Mucosa of descending colon (tissue), 3 donors: ENCODE data around the gene PACS2. TPM values are rescaled to one million over a fixed set of nuclear protein-coding genes. Genes with fewer than 3 reads are reported as not detected.

ENCODE experiments used
- ATAC-seq: fragments of 200-7000 bp; cut with Tn5 transposase; one replicate; pipeline ENCODE4 v1.9.1; 2020; ENCODE audit warnings: mild to moderate bottlenecking, moderate library complexity
- DNase-seq, 3 donors: peaks; one replicate each; pipeline ENCODE4 v3.0.0-alpha.2; 2020
- H3K36me3 ChIP-seq: fragments of 200-600 bp; one replicate; pipeline ENCODE4 v1.8.0; 2021; ENCODE audit warnings: low read depth, mild to moderate bottlenecking
- H3K4me1 ChIP-seq: fragments of 200-600 bp; one replicate; pipeline ENCODE4 v1.8.0; 2021; ENCODE audit warnings: low read depth, mild to moderate bottlenecking
- H3K4me3 ChIP-seq: fragments of 200-600 bp; one replicate; pipeline ENCODE4 v1.8.0; 2021; ENCODE audit warnings: mild to moderate bottlenecking
- H3K9me3 ChIP-seq: fragments of 200-600 bp; one replicate; pipeline ENCODE4 v1.8.0; 2021; ENCODE audit warnings: mild to moderate bottlenecking
- CTCF ChIP-seq: fragments of 200-600 bp; IDR thresholded peaks from one replicate; pipeline ENCODE4 v1.8.0; 2022; ENCODE audit warnings: antibody characterized with exemption, mild to moderate bottlenecking
- intact Hi-C, 2 donors: fragments of 100-400 bp; cut with DNase I in 1 of 2; cut with micrococcal nuclease in 1 of 2; formaldehyde crosslinking; loops; one replicate each; pipeline versions ENCODE4 v1.11.0 to v1.11.1; 2022; cut with DNase I, micrococcal nuclease
- total RNA-seq, 3 donors: library from RNA; stranded (reverse); fragmentation: NEBNext Ultra II Directional in 2 of 3; extraction: Animal tissue kit (Norgen Biotek cat#: 25700) in 2 of 3; gene quantifications; one replicate each; pipeline versions ENCODE4 v1.2.1 to v1.2.4, GENCODE V29; 2021 to 2023
- donor health status: DM: no; HTN: no; CAD: no; lungs with moderate emphysema.
- donor health status: DM: no; HTN: no; CAD: no.
- donor health status: DM: no; HTN: yes; CAD: no.

PACS2 gene
- total RNA-seq, 3 donors from 2014 or later = 71.7 to 84.3 (median 78.9) TPM

GRCh38 chr14:105336477-105337287 lies 22.1 kb downstream of the PACS2 start:
- no peak for TF ChIP-seq CTCF
- no peaks in the 10 kb centered on the region for H3K36me3 ChIP-seq
- DNase-seq (peak in 1 of 3 donors; percentile 23), ATAC-seq (no peak)
- no peak overlapping the region for H3K4me3 ChIP-seq
- H3K9me3 ChIP-seq = no peaks in the 10 kb centered on the region
- intact Hi-C loops = no loop called here
- H3K4me1 ChIP-seq = no peaks in the 10 kb centered on the region

GRCh38 chr14:105337433-105337832 lies 22.9 kb downstream of the PACS2 start:
- DNase-seq (peak in 1 of 3 donors; percentile 19), ATAC-seq (no peak)
- H3K4me1 ChIP-seq = no peaks in the 10 kb centered on the region
- H3K36me3 ChIP-seq = no peaks in the 10 kb centered on the region
- H3K4me3 ChIP-seq = no peak overlapping the region
- no peaks in the 10 kb centered on the region for H3K9me3 ChIP-seq
- no peak for TF ChIP-seq CTCF
- intact Hi-C loops = no loop called here

GRCh38 chr14:105337966-105338741 lies 23.6 kb downstream of the PACS2 start:
- DNase-seq (peak in 1 of 3 donors; percentile 37), ATAC-seq (no peak)
- Histone ChIP-seq H3K36me3 (no peaks in the 10 kb centered on the region), H3K9me3 (no peaks in the 10 kb centered on the region), H3K4me3 (no peak overlapping the region), H3K4me1 (no peaks in the 10 kb centered on the region)
- intact Hi-C loops = no loop called here
- TF ChIP-seq CTCF = no peak

GRCh38 chr14:105340821-105341733 lies 26.5 kb downstream of the PACS2 start:
- no peak for ATAC-seq
- TF ChIP-seq CTCF = no peak
- H3K4me3 ChIP-seq = no peak overlapping the region
- intact Hi-C loops = no loop called here
- H3K36me3 ChIP-seq = no peaks in the 10 kb centered on the region
- DNase-seq = no peak
- H3K9me3 ChIP-seq = no peaks in the 10 kb centered on the region
- H3K4me1 ChIP-seq = no peaks in the 10 kb centered on the region

- H3K36me3 ChIP-seq = no peaks in the 10 kb centered on the region
- H3K9me3 ChIP-seq = no peaks in the 10 kb centered on the region
- no peaks in the 10 kb centered on the region for H3K4me1 ChIP-seq
- intact Hi-C loops = no loop called here
- no peak for TF ChIP-seq CTCF
- ATAC-seq (no peak), DNase-seq (no peak)
- no peak overlapping the region for H3K4me3 ChIP-seq
Observed at GRCh38 chr14:105343194-105343593, 28.6 kb downstream of the PACS2 start.
